Neutrophil (primary cell): ENCODE measurements around the gene RMC1.

Experiments used
- H3K27ac ChIP-seq: fragments of 200-600 bp; sonication (generic); 2 replicates; pipeline ENCODE4 v1.5.1; 2016; ENCODE audit warnings: mild to moderate bottlenecking, moderate library complexity
- H3K27me3 ChIP-seq: fragments of 200-600 bp; sonication (generic); 2 replicates; pipeline ENCODE4 v1.6.0; 2016; ENCODE audit warnings: mild to moderate bottlenecking
- H3K36me3 ChIP-seq: fragments of 200-600 bp; sonication (generic); 2 replicates; pipeline ENCODE4 v1.5.1; 2017
- H3K4me1 ChIP-seq, 2 experiments: fragments of 200-600 bp in 1 of 2; sonication (generic) in 1 of 2; 1 replicate in 1 of 2; 2 replicates in 1 of 2; pipeline versions ENCODE4 v1.5.1 to v1.6.1; 2013 to 2016; ENCODE audit warnings: low read depth in 1 of 2, low read length in 1 of 2, mild to moderate bottlenecking in 1 of 2, moderate library complexity in 1 of 2; ENCODE audit not compliant: control insufficient read depth in 1 of 2, insufficient read depth in 1 of 2
- H3K4me3 ChIP-seq, 2 experiments: fragments of 200-600 bp in 1 of 2; sonication (generic) in 1 of 2; 1 replicate in 1 of 2; 2 replicates in 1 of 2; pipeline ENCODE4 v1.5.1; 2013 to 2016; ENCODE audit warnings: low read depth in 1 of 2, low read length in 1 of 2, mild to moderate bottlenecking in 1 of 2, moderate library complexity in 1 of 2
- H3K9me3 ChIP-seq: fragments of 200-600 bp; sonication (generic); 2 replicates; pipeline ENCODE4 v1.5.1; 2016
- TF ChIP-seq, protein P1 (sequence below): fragments of 200-600 bp; sonication (generic); IDR thresholded peaks from 2 replicates; pipeline ENCODE4 v1.5.1; 2016; ENCODE audit warnings: antibody characterized with exemption

RMC1 gene

DNA sequence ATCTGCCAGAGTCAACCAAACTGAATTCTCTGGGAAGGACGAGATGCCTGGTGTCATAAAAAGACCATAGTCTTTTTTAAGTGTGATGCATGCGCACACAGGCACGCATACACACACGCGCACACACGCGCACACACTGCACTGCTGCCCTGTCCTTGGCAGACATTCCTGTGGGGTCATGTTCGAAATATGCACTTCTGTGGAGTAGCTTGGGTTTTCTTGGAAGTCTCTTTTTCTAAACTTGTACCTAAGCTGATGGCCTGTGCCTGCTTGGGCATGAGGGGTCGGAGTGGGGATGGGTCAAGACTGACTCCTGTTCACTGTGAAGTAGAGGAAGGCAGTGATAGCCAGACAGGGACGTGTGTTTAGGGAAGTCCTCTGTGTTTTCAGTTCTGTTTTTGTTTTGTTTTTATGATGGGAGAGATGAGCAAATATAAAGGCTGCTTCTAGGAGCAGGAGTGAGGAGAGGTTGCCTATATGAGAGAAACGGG, 4.0 kb upstream of the RMC1 start:
- Histone ChIP-seq H3K4me3 (no peak overlapping the region), H3K9me3 (no peaks in the 10 kb centered on the region), H3K4me1 (peaks cover 37 to 39% of the 10 kb centered on the region in 2 experiments), H3K36me3 (no peaks in the 10 kb centered on the region), H3K27ac (peak overlapping the region; percentile 66), H3K27me3 (no peaks in the 10 kb centered on the region)
- TF ChIP-seq, protein P1, sequence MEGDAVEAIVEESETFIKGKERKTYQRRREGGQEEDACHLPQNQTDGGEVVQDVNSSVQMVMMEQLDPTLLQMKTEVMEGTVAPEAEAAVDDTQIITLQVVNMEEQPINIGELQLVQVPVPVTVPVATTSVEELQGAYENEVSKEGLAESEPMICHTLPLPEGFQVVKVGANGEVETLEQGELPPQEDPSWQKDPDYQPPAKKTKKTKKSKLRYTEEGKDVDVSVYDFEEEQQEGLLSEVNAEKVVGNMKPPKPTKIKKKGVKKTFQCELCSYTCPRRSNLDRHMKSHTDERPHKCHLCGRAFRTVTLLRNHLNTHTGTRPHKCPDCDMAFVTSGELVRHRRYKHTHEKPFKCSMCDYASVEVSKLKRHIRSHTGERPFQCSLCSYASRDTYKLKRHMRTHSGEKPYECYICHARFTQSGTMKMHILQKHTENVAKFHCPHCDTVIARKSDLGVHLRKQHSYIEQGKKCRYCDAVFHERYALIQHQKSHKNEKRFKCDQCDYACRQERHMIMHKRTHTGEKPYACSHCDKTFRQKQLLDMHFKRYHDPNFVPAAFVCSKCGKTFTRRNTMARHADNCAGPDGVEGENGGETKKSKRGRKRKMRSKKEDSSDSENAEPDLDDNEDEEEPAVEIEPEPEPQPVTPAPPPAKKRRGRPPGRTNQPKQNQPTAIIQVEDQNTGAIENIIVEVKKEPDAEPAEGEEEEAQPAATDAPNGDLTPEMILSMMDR: no peak

DNA sequence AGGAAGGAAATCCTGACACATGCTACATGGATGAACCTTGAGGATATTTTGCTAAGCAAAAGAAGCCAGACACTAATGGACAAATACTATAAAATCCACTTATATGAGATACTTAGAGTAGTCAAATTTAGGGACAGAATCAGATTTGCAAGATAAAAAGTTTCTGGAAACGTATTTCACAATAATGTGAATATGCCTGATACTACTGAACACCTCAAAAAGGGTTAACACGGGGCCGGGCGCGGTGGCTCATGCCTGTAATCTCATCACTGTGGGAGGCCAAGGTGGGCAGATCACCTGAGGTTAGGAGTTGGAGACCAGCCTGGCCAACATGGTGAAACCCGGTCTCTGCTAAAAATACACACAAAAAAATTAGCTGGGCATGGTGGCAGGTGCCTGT, 1.7 kb upstream of the RMC1 start:
- TF ChIP-seq, protein P1: no peak
- Histone ChIP-seq H3K4me1 (peaks cover 53 to 58% of the 10 kb centered on the region in 2 experiments), H3K4me3 (no peak overlapping the region), H3K27me3 (no peaks in the 10 kb centered on the region), H3K9me3 (no peaks in the 10 kb centered on the region), H3K36me3 (peaks cover 4% of the 10 kb centered on the region), H3K27ac (no peak overlapping the region)

DNA sequence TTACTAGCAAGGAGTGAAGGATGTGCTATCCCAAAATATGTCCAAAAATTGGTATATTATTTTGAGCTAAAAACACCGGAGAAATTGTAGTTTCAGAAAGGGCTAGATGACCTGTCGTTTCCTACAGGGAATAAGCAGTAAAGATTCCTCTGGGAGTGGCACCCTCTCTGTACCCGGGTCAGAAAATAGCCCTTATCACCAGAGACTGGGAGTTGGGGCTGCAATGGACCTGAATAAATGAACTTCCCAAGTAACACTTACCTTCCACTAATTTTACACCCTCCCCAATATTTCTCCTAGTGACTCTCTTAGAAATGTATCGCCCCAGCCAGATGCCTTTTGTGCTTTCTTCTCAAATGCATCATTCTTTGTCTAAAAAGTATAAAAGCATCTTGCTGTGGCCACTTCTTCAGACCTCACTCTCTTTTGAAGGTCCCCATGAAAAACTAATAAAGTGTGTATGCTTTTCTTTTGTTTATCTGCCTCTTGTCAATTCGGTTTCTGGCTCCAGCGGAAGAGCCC, 734 bp upstream of the RMC1 start:
- TF ChIP-seq, protein P1: no peak
- peaks cover 53 to 57% of the 10 kb centered on the region in 2 experiments for H3K4me1 ChIP-seq
- H3K36me3 ChIP-seq: peaks cover 8% of the 10 kb centered on the region
- peak overlapping the region; percentile 94 for H3K27ac ChIP-seq
- peak overlapping the region; percentile 78 to 79 for H3K4me3 ChIP-seq
- H3K9me3 ChIP-seq: no peaks in the 10 kb centered on the region
- H3K27me3 ChIP-seq: no peaks in the 10 kb centered on the region

DNA sequence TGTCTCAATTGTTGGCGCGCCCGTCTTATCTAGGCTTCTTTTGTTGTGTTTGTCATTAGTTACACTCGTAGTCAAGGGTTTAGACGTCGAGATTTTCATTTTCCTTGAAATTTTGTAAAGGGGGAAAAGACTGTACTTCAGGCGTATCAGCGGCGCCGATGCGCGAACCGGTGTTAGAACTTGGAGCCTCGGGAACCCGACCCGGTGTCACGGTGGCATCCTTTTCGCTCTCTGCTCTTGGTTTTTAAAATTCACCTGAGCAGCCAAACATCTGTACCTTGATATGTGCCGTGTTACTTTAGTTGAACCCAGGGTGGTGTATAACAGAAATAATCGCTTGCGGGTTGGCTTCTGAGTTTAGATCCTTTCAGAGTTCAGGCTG, 643 bp downstream of the RMC1 start:
- Histone ChIP-seq H3K4me3 (peak overlapping the region; percentile 78 to 79), H3K27ac (peak overlapping the region; percentile 94), H3K4me1 (peaks cover 39 to 43% of the 10 kb centered on the region in 2 experiments), H3K36me3 (peaks cover 18% of the 10 kb centered on the region), H3K9me3 (no peaks in the 10 kb centered on the region), H3K27me3 (no peaks in the 10 kb centered on the region)
- TF ChIP-seq, protein P1: no peak

DNA sequence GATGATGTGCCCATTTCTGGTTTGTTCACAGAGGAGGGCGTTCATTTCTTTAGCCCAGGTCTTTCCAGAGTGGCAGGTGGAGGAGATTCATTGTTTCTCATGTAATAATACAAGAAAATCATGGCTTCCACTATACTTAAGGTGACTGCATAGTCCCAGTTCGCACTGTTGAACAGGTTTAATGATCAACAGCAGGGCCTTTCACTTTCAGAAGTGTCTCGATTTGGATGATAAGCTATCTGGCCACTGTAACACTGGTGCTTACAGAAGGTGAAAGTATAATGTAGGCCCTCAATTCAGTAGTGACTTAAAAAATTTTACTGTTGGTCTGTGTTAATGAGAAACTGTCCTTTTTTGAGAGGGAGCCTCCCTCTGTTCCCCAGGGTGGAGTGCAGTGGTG, 1.4 kb downstream of the RMC1 start:
- H3K27me3 ChIP-seq: no peaks in the 10 kb centered on the region
- peak overlapping the region; percentile 94 for H3K27ac ChIP-seq
- H3K9me3 ChIP-seq: no peaks in the 10 kb centered on the region
- peaks cover 32 to 35% of the 10 kb centered on the region in 2 experiments for H3K4me1 ChIP-seq
- peaks cover 25% of the 10 kb centered on the region for H3K36me3 ChIP-seq
- TF ChIP-seq, protein P1: no peak
- H3K4me3 ChIP-seq: peak overlapping the region; percentile 78 to 79
